Stimulated activated CD4-positive, alpha-beta T cell treated with anti-CD3 and anti-CD28 coated beads, Interleukin-2, amount 100 ng/mL, for 24 hours (primary cell): ENCODE data around the gene RUFY3.
A peak's percentile ranks its signal among the peaks of the same experiment; 100 is the strongest.
"Not testable (repeated sequence)": the region's sequence is repeated elsewhere in the genome, so short reads cannot be mapped to it uniquely, and the experiment has no call there.

Source experiments
- DNase-seq, 2 donors: peaks; one replicate each; pipeline ENCODE4 v3.0.0-alpha.2; 2020

Gene RUFY3

GRCh38 chr4:70706516-70706915 is 15.2 kb upstream of the RUFY3 start:
- DNase-seq = no peak

GRCh38 chr4:70709611-70710205 is 12.1 kb upstream of the RUFY3 start:
- no peak for DNase-seq

GRCh38 chr4:70711599-70711998 is 10.2 kb upstream of the RUFY3 start:
- no peak for DNase-seq

- no peak for DNase-seq
Observed at GRCh38 chr4:70712150-70712549, 9.6 kb upstream of the RUFY3 start.

- DNase-seq = no peak
Observed at GRCh38 chr4:70712604-70713452, 8.9 kb upstream of the RUFY3 start.

GRCh38 chr4:70713453-70714078 is 8.2 kb upstream of the RUFY3 start:
- DNase-seq = no peak

GRCh38 chr4:70714079-70714887 is 7.5 kb upstream of the RUFY3 start:
- no peak for DNase-seq

- no peak for DNase-seq
Observed at GRCh38 chr4:70715097-70715496, 6.7 kb upstream of the RUFY3 start.

- no peak for DNase-seq
Observed at GRCh38 chr4:70718811-70719604, 2.8 kb upstream of the RUFY3 start.

GRCh38 chr4:70722199-70722791 is 531 bp downstream of the RUFY3 start:
- DNase-seq = peak; percentile 30 to 39

- no peak for DNase-seq
Observed at GRCh38 chr4:70724463-70724862, 2.7 kb downstream of the RUFY3 start.

- no peak for DNase-seq
Observed at GRCh38 chr4:70725633-70726032, 3.9 kb downstream of the RUFY3 start.

GRCh38 chr4:70726515-70726914 is 4.8 kb downstream of the RUFY3 start:
- not testable (repeated sequence) for DNase-seq

- no peak for DNase-seq
Observed at GRCh38 chr4:70728091-70728490, 6.3 kb downstream of the RUFY3 start.

- not testable (repeated sequence) for DNase-seq
Observed at GRCh38 chr4:70732878-70733277, 11.1 kb downstream of the RUFY3 start.

- DNase-seq = no peak
Observed at GRCh38 chr4:70734168-70734954, 12.6 kb downstream of the RUFY3 start.

GRCh38 chr4:70734971-70735370 is 13.2 kb downstream of the RUFY3 start:
- DNase-seq = no peak

GRCh38 chr4:70735915-70736314 is 14.2 kb downstream of the RUFY3 start:
- peak in 1 of 2 donors; percentile 40 for DNase-seq

GRCh38 chr4:70737006-70737405 is 15.2 kb downstream of the RUFY3 start:
- no peak for DNase-seq

- no peak for DNase-seq
Observed at GRCh38 chr4:70737409-70737808, 15.6 kb downstream of the RUFY3 start.
